IMR-90 (cell line): Measurements from ENCODE around the gene TMEM237. TPM values are rescaled to one million over a fixed set of nuclear protein-coding genes. Genes with fewer than 3 reads are reported as not detected.
"Not testable (repeated sequence)": the region's sequence is repeated elsewhere in the genome, so short reads cannot be mapped to it uniquely, and the experiment has no call there.

Source experiments
- ATAC-seq: fragments of 200-7000 bp; cut with Tn5 transposase; 2 replicates; pipeline ENCODE4 v1.9.1; 2020; ENCODE audit warnings: low read depth, mild to moderate bottlenecking, moderate library complexity
- BruUV-seq: library from RNA; stranded (reverse); fragments of 400-500 nt; replicated peaks from 2 replicates; lab custom pipeline; 2021; lab: Mats Ljungman, UMichigan
- CTCF ChIA-PET: fragments of 300-600 bp; formaldehyde crosslinking; extraction: SDS; loops from one replicate; lab custom pipeline; 2021; ENCODE audit warnings: antibody characterized with exemption; lab: Yijun Ruan, JAX
- POLR2A ChIA-PET: fragments of 300-600 bp; sonication (Branson Sonifier 250); formaldehyde crosslinking; loops from one replicate; lab custom pipeline; 2022; ENCODE audit warnings: antibody characterized with exemption; ENCODE audit not compliant: unreplicated experiment; lab: Charles Lee
- DNase-seq: peaks from one replicate; pipeline ENCODE4 v3.0.0; 2013
- H2AFZ ChIP-seq: replicated peaks from 2 replicates; pipeline ENCODE3; 2013; ENCODE audit warnings: low read length, mild to moderate bottlenecking; ENCODE audit not compliant: poor library complexity
- H2AK5ac ChIP-seq: 2 replicates; pipeline ENCODE4 v1.6.1; 2013; ENCODE audit warnings: low read depth, low read length, inconsistent platforms
- H2AK9ac ChIP-seq: replicated peaks from 2 replicates; pipeline ENCODE3; 2013; ENCODE audit warnings: mild to moderate bottlenecking, low read depth, low read length, moderate library complexity; ENCODE audit not compliant: poor library complexity
- H2BK120ac ChIP-seq: 2 replicates; pipeline ENCODE4 v1.6.1; 2013; ENCODE audit warnings: low read depth, low read length, inconsistent platforms
- H2BK15ac ChIP-seq: 3 replicates; pipeline ENCODE4 v1.6.1; 2013; ENCODE audit warnings: low read depth, low read length, inconsistent platforms
- H2BK20ac ChIP-seq: 2 replicates; pipeline ENCODE4 v1.6.1; 2013; ENCODE audit warnings: low read depth, mild to moderate bottlenecking, inconsistent platforms, low read length, moderate library complexity
- H2BK5ac ChIP-seq: 2 replicates; pipeline ENCODE4 v1.6.1; 2013; ENCODE audit warnings: mild to moderate bottlenecking, low read depth, low read length, inconsistent platforms; ENCODE audit not compliant: poor library complexity, severe bottlenecking
- H3K14ac ChIP-seq: replicated peaks from 2 replicates; pipeline ENCODE4 v1.6.1; 2013; ENCODE audit warnings: low read depth, low read length, inconsistent platforms
- H3K18ac ChIP-seq: 2 replicates; pipeline ENCODE4 v1.6.1; 2013; ENCODE audit warnings: low read depth, low read length, control low read depth
- H3K23ac ChIP-seq: 2 replicates; pipeline ENCODE4 v1.6.1; 2013; ENCODE audit warnings: low read depth, low read length, inconsistent platforms
- H3K27ac ChIP-seq: 2 replicates; pipeline ENCODE4 v1.5.1; 2013; ENCODE audit warnings: mild to moderate bottlenecking, control low read depth, low read length; ENCODE audit not compliant: insufficient read depth
- H3K27me3 ChIP-seq: 2 replicates; pipeline ENCODE4 v1.6.1; 2013; ENCODE audit warnings: low read length; ENCODE audit not compliant: control insufficient read depth, insufficient read depth
- H3K36me3 ChIP-seq: 2 replicates; pipeline ENCODE4 v1.6.1; 2013; ENCODE audit warnings: low read length, mixed read lengths; ENCODE audit not compliant: control insufficient read depth, insufficient read depth
- H3K4ac ChIP-seq: 2 replicates; pipeline ENCODE4 v1.6.1; 2013; ENCODE audit warnings: low read depth, low read length, inconsistent platforms
- H3K4me1 ChIP-seq: 2 replicates; pipeline ENCODE4 v1.6.1; 2013; ENCODE audit warnings: low read length, mixed read lengths; ENCODE audit not compliant: control insufficient read depth, insufficient read depth
- H3K4me2 ChIP-seq: 2 replicates; pipeline ENCODE4 v1.6.1; 2013; ENCODE audit warnings: low read depth, mild to moderate bottlenecking, control low read depth, low read length, moderate library complexity
- H3K4me3 ChIP-seq: 2 replicates; pipeline ENCODE4 v1.5.1; 2013; ENCODE audit warnings: low read depth, mild to moderate bottlenecking, control low read depth, low read length, moderate library complexity; ENCODE audit not compliant: insufficient read depth
- H3K56ac ChIP-seq: 2 replicates; pipeline ENCODE4 v1.6.1; 2013; ENCODE audit warnings: low read length, inconsistent platforms; ENCODE audit not compliant: insufficient read depth; ENCODE audit errors: extremely low read depth
- H3K79me1 ChIP-seq, 2 experiments: 2 replicates each; pipeline ENCODE4 v1.6.1; 2013; ENCODE audit warnings: low read length in 2 of 2, inconsistent platforms in 1 of 2, low read depth in 1 of 2
- H3K9ac ChIP-seq: 2 replicates; pipeline ENCODE4 v1.6.1; 2013; ENCODE audit warnings: low read depth, low read length, control low read depth
- H3K9me1 ChIP-seq: 2 replicates; pipeline ENCODE4 v1.6.1; 2013; ENCODE audit warnings: low read length, inconsistent platforms; ENCODE audit not compliant: insufficient read depth
- H3K9me3 ChIP-seq: 2 replicates; pipeline ENCODE4 v1.6.1; 2013; ENCODE audit warnings: low read length; ENCODE audit not compliant: control insufficient read depth, insufficient read depth
- H4K20me1 ChIP-seq: 2 replicates; pipeline ENCODE4 v1.6.1; 2013; ENCODE audit warnings: low read length, inconsistent platforms; ENCODE audit not compliant: insufficient read depth
- H4K5ac ChIP-seq: 2 replicates; pipeline ENCODE4 v1.6.1; 2013; ENCODE audit warnings: mild to moderate bottlenecking, low read depth, low read length, control low read depth
- H4K8ac ChIP-seq, 2 experiments: 2 replicates each; pipeline ENCODE4 v1.6.1; 2013; ENCODE audit warnings: low read depth in 2 of 2, low read length in 2 of 2, control low read depth in 1 of 2, inconsistent platforms in 1 of 2
- H4K91ac ChIP-seq: 2 replicates; pipeline ENCODE4 v1.6.1; 2013; ENCODE audit warnings: low read depth, low read length, inconsistent platforms; ENCODE audit not compliant: insufficient read depth
- BHLHE40 ChIP-seq: fragments of 150-350 bp; IDR thresholded peaks from 2 replicates; pipeline ENCODE4 v1.6.1; 2016; ENCODE audit warnings: mild to moderate bottlenecking, low read depth, low read length
- CHD1 ChIP-seq: IDR thresholded peaks from 2 replicates; pipeline ENCODE4 v1.6.1; 2012; ENCODE audit warnings: low read depth, low read length, improper control_type of control experiment
- FOS ChIP-seq: fragments of 150-350 bp; IDR thresholded peaks from 2 replicates; pipeline ENCODE4 v1.6.1; 2016; ENCODE audit warnings: low read depth, low read length
- POLR2A ChIP-seq: IDR thresholded peaks from 2 replicates; pipeline ENCODE4 v1.6.1; 2012; ENCODE audit warnings: mild to moderate bottlenecking, low read depth, low read length
- RCOR1 ChIP-seq: IDR thresholded peaks from 2 replicates; pipeline ENCODE4 v1.6.1; 2012; ENCODE audit warnings: mild to moderate bottlenecking, low read length, improper control_type of control experiment; ENCODE audit not compliant: insufficient replicate concordance
- WGBS, 2 experiments: methylation state at CpG; one replicate each; pipeline versions ENCODE4 v1.1.5 to v1.1.7; 2013; ENCODE audit warnings: missing lambda C conversion rate in 2 of 2; ENCODE audit not compliant: insufficient read length in 1 of 2; ENCODE audit errors: extremely low coverage in 2 of 2; 5-methylcytosine and 5-hydroxymethylcytosine counted together
- dilution Hi-C: fragments of 300-500 bp; cut with HindIII; formaldehyde crosslinking; loops from one replicate; pipeline ENCODE4 v1.14.3; 2018; ENCODE audit warnings: low sequenced_read_pairs; ENCODE audit not compliant: unreplicated experiment
- in situ Hi-C: fragments of 300-500 bp; cut with MboI; formaldehyde crosslinking; loops from 3 replicates; pipeline ENCODE4 v1.14.3; 2019; ENCODE audit warnings: low sequenced_read_pairs, inconsistent platforms, mixed read lengths
- intact Hi-C: fragments of 100-400 bp; cut with micrococcal nuclease; formaldehyde crosslinking; loops from 2 replicates; pipeline ENCODE4 v1.10.0; 2022
- polyA plus RNA-seq, 3 experiments: library from polyadenylated mRNA; depleted of rRNA; stranded (reverse); fragments of >200 nt; gene quantifications; 2 replicates each; pipeline ENCODE4 v1.2.3, GENCODE V29; 2012; ENCODE audit warnings: low replicate concordance in 1 of 3
- total RNA-seq: library from RNA; depleted of rRNA; stranded (reverse); fragments of >200 nt; gene quantifications from 2 replicates; pipeline ENCODE4 v1.2.3, GENCODE V29; 2012

TMEM237 gene
- total and polyA plus RNA-seq, 2 of the 4 experiments (the other 2 are of a cell fraction) = 29.4 to 58.8 TPM

GRCh38 chr2:201673546-201673945 is 30.2 kb upstream of the TMEM237 start:
- Histone ChIP-seq H2AK9ac (no peak overlapping the region), H4K91ac (no peak overlapping the region), H3K56ac (no peak overlapping the region), H4K5ac (no peak overlapping the region), H2BK5ac (no peak overlapping the region), H3K36me3 (peaks cover 1% of the 10 kb centered on the region; the same call in 1 of the 2 replicates), H3K18ac (no peak overlapping the region), H4K8ac (no peak overlapping the region), H3K4me2 (no peak overlapping the region), H4K20me1 (no peaks in the 10 kb centered on the region), H2BK15ac (no peak overlapping the region), H2BK120ac (no peak overlapping the region), H2AFZ (no peak overlapping the region), H3K14ac (no peak overlapping the region), H3K9me3 (no peaks in the 10 kb centered on the region), H3K79me1 (no peaks in the 10 kb centered on the region), H3K9ac (no peak overlapping the region), H3K9me1 (peaks cover 4% of the 10 kb centered on the region; the same call in 1 of the 2 replicates), H3K4me1 (no peaks in the 10 kb centered on the region), H2AK5ac (no peak overlapping the region), H3K4me3 (no peak overlapping the region), H3K4ac (no peak overlapping the region), H3K23ac (no peak overlapping the region), H2BK20ac (no peak overlapping the region), H3K27ac (no peak overlapping the region), H3K27me3 (no peaks in the 10 kb centered on the region)
- ChIA-PET CTCF (interaction anchor here (1.1 kb wide), 1 partner anchor 18 kb away, joined by 3 read pairs; no protein-coding TSS in a partner anchor), POLR2A (no interaction called here)
- DNase-seq (no peak), ATAC-seq (no peak)
- no TSS peak for BruUV-seq
- TF ChIP-seq RCOR1 = no peak
- TF ChIP-seq POLR2A = no peak
- TF ChIP-seq FOS = no peak
- no peak for TF ChIP-seq BHLHE40
- TF ChIP-seq CHD1 = no peak
- no CpG with 5 or more reads among the region's 2 CpGs for WGBS, 2 experiments
- dilution Hi-C loops = no loop called here
- intact Hi-C loops = no loop called here
- in situ Hi-C loops = no loop called here

GRCh38 chr2:201671205-201671604 is 27.9 kb upstream of the TMEM237 start:
- H3K23ac ChIP-seq, H3K14ac ChIP-seq, H3K18ac ChIP-seq, DNase-seq, H3K9ac ChIP-seq, dilution Hi-C loops, POLR2A ChIA-PET, ATAC-seq, H2BK120ac ChIP-seq, H3K4ac ChIP-seq, intact Hi-C loops, BruUV-seq, H2BK20ac ChIP-seq, H2AFZ ChIP-seq, H3K4me1 ChIP-seq, H3K9me3 ChIP-seq, H2AK9ac ChIP-seq, H3K9me1 ChIP-seq, H3K56ac ChIP-seq, H2AK5ac ChIP-seq, CTCF ChIA-PET, H3K79me1 ChIP-seq, H3K27me3 ChIP-seq, H2BK15ac ChIP-seq, H3K4me2 ChIP-seq, H3K4me3 ChIP-seq, H3K36me3 ChIP-seq, H3K27ac ChIP-seq, in situ Hi-C loops, H4K8ac ChIP-seq, H2BK5ac ChIP-seq, H4K20me1 ChIP-seq, H4K91ac ChIP-seq, H4K5ac ChIP-seq: not testable (repeated sequence)
- no CpG with 5 or more reads among the region's 4 CpGs for WGBS, 2 experiments
